A673 (cell line): Measurements from ENCODE around the gene HS3ST6. TPM values are rescaled to one million over a fixed set of nuclear protein-coding genes. Genes with fewer than 3 reads are reported as not detected.

Source experiments
- BruUV-seq: library from RNA; stranded (reverse); fragments of 400-500 nt; replicated peaks from 2 replicates; lab custom pipeline; 2021; lab: Mats Ljungman, UMichigan
- CTCF ChIA-PET: fragments of 300-600 bp; sonication (Branson Sonifier 250); formaldehyde crosslinking; loops from one replicate; lab custom pipeline; 2022; ENCODE audit warnings: antibody characterized with exemption; lab: Charles Lee
- POLR2A ChIA-PET: fragments of 300-600 bp; sonication (Branson Sonifier 250); formaldehyde crosslinking; loops from one replicate; lab custom pipeline; 2022; ENCODE audit warnings: antibody characterized with exemption; ENCODE audit not compliant: low non-redundant PET; lab: Charles Lee
- DNase-seq: peaks from one replicate; pipeline ENCODE4 v3.0.0-alpha.2; 2015; ENCODE audit warnings: low spot score
- H3K27ac ChIP-seq: fragments of 200-600 bp; sonication (generic); 2 replicates; pipeline ENCODE4 v1.5.1; 2016; ENCODE audit warnings: mixed run types, low read depth, mild to moderate bottlenecking, mixed read lengths, antibody characterized with exemption, low read length; ENCODE audit not compliant: poor library complexity, severe bottlenecking
- H3K27me3 ChIP-seq: fragments of 200-600 bp; sonication (generic); replicated peaks from 2 replicates; pipeline ENCODE4 v1.6.1; 2017; ENCODE audit warnings: mixed run types, low read depth, mild to moderate bottlenecking, mixed read lengths, antibody characterized with exemption, low read length; ENCODE audit not compliant: insufficient read depth, poor library complexity
- H3K36me3 ChIP-seq: fragments of 200-600 bp; sonication (generic); 2 replicates; pipeline ENCODE4 v1.6.1; 2016; ENCODE audit warnings: mixed run types, mild to moderate bottlenecking, mixed read lengths, antibody characterized with exemption, low read length; ENCODE audit not compliant: insufficient read depth, poor library complexity, severe bottlenecking
- H3K4me1 ChIP-seq: fragments of 200-600 bp; sonication (generic); 2 replicates; pipeline ENCODE4 v1.6.1; 2017; ENCODE audit warnings: mixed run types, mild to moderate bottlenecking, mixed read lengths, antibody characterized with exemption, low read length; ENCODE audit not compliant: insufficient read depth, poor library complexity, severe bottlenecking
- H3K4me3 ChIP-seq: fragments of 200-600 bp; sonication (generic); 2 replicates; pipeline ENCODE4 v1.5.1; 2016; ENCODE audit warnings: low read depth, mixed run types, mild to moderate bottlenecking, mixed read lengths, low read length; ENCODE audit not compliant: poor library complexity, severe bottlenecking
- H3K9me3 ChIP-seq: fragments of 200-600 bp; sonication (generic); 2 replicates; pipeline ENCODE4 v1.6.1; 2016; ENCODE audit warnings: mixed run types, low read depth, mild to moderate bottlenecking, mixed read lengths, antibody characterized with exemption, low read length; ENCODE audit not compliant: poor library complexity, severe bottlenecking
- CTCF ChIP-seq: fragments of 300-800, 200-600 bp; sonication (generic); conservative IDR thresholded peaks from 2 replicates; pipeline ENCODE4 v1.5.1; 2017; ENCODE audit warnings: low read depth, mild to moderate bottlenecking, antibody characterized with exemption, low read length, moderate library complexity, mixed read lengths
- EZH2 ChIP-seq: fragments of 200-600 bp; sonication (generic); IDR thresholded peaks from 2 replicates; pipeline ENCODE4 v1.6.1; 2017; ENCODE audit warnings: borderline replicate concordance, low read depth, mild to moderate bottlenecking, mixed read lengths, antibody characterized with exemption, low read length; ENCODE audit not compliant: poor library complexity, severe bottlenecking
- intact Hi-C: fragments of 100-400 bp; cut with micrococcal nuclease; formaldehyde crosslinking; loops from one replicate; pipeline ENCODE4 v1.10.0; 2022; ENCODE audit not compliant: unreplicated experiment
- total RNA-seq: library from RNA; stranded (reverse); gene quantifications from 2 replicates; pipeline ENCODE4 v1.2.3, GENCODE V29; 2021

The HS3ST6 gene
- total RNA-seq, 1 experiment from 2014 or later, result not detected

- Histone ChIP-seq H3K27ac (no peak overlapping the region), H3K9me3 (no peaks in the 10 kb centered on the region), H3K27me3 (peaks cover 28% of the 10 kb centered on the region), H3K36me3 (no peaks in the 10 kb centered on the region), H3K4me1 (no peaks in the 10 kb centered on the region), H3K4me3 (no peak overlapping the region)
- no TSS peak for BruUV-seq
- intact Hi-C loops, result no loop called here
- POLR2A ChIA-PET, result no interaction called here
- no peak for TF ChIP-seq EZH2
- no peak for TF ChIP-seq CTCF
- CTCF ChIA-PET, result no interaction called here
- no peak for DNase-seq
Measured at GRCh38 chr16:1913327-1914083, 4.7 kb downstream of the HS3ST6 start.

DNA sequence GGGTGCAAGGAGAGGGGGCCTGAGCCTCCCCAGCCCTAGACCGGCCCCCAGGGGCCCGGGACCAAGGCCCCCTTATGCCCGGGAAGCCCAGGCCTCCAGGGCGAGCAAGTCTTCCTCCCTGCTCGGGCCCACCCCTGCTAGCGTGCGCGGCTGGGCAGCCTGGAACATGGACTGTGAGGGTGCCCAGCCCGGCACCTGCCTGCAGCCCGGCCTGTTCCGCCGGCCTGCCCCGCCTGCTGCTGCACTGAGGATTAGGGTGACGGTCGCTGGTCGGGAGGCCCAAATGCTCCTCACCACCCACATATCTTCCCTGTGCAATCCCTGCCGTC lies 6.0 kb downstream of the HS3ST6 start:
- TF ChIP-seq CTCF (no peak), EZH2 (no peak)
- Histone ChIP-seq H3K27me3 (peaks cover 20% of the 10 kb centered on the region), H3K4me1 (no peaks in the 10 kb centered on the region), H3K4me3 (no peak overlapping the region), H3K9me3 (no peaks in the 10 kb centered on the region), H3K36me3 (no peaks in the 10 kb centered on the region), H3K27ac (no peak overlapping the region)
- no peak for DNase-seq
- no TSS peak for BruUV-seq
- intact Hi-C loops, result no loop called here
- CTCF ChIA-PET, result no interaction called here
- POLR2A ChIA-PET, result no interaction called here

- POLR2A ChIA-PET, result interaction anchor here (0.7 kb wide), 1 partner anchor 15 kb away, joined by 15 read pairs; no protein-coding TSS in a partner anchor
- TF ChIP-seq CTCF, result no peak
- TF ChIP-seq EZH2, result no peak
- Histone ChIP-seq H3K4me1 (no peaks in the 10 kb centered on the region), H3K36me3 (no peaks in the 10 kb centered on the region), H3K9me3 (no peaks in the 10 kb centered on the region), H3K4me3 (no peak overlapping the region), H3K27me3 (peaks cover 14% of the 10 kb centered on the region), H3K27ac (no peak overlapping the region)
- BruUV-seq, result no TSS peak
- CTCF ChIA-PET, result no interaction called here
- intact Hi-C loops, result no loop called here
- DNase-seq, result no peak
Measured at GRCh38 chr16:1911467-1912214, 6.6 kb downstream of the HS3ST6 start.
